Measurements from ENCODE around the gene DNA2.

DNA sequence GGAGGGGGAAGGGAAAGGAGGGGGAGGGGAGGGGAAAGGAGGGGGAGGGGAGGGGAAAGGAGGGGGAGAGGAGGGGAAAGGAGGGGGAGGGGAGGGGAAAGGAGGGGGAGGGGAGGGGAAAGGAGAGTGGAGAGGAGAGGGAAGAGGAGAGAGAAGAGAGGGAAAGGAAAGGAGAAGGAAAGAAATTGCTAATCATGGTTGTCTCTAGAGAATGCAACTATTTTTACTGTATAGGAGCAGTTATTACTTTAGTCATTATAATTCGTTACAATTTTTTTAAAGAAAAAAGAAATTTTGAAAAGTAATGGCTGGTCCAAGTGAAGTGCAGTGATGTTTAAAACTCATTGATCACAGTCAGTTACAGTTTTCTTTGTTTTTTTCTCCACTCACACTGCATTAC lies 31.1 kb upstream of the DNA2 start:
- TF ChIP-seq POLR2A (IDR thresholded peaks at IDR 0.05; ENCODE audit: low read depth, low read length) (no peak), POLR2AphosphoS5 (IDR thresholded peaks at IDR 0.05; ENCODE audit: low read depth, low read length) (no peak), TAF1 (IDR thresholded peaks at IDR 0.05; ENCODE audit: low read depth, low read length) (no peak), SPI1 (IDR thresholded peaks at IDR 0.05; ENCODE audit: low read depth, low read length) (no peak)

Data from GM12891 (cell line).